GM13976 (cell line): Measurements from ENCODE around the gene LRFN3.
"Not testable (repeated sequence)": the region's sequence is repeated elsewhere in the genome, so short reads cannot be mapped to it uniquely, and the experiment has no call there.

Experiments
- DNase-seq: peaks from one replicate; pipeline ENCODE4 v3.0.0; 2012; ENCODE audit warnings: low spot score
- in situ Hi-C: fragments of 300-500 bp; cut with MboI; formaldehyde crosslinking; loops from one replicate; pipeline ENCODE4 v1.12.0; 2022; ENCODE audit warnings: low sequenced_read_pairs, mixed read lengths, inconsistent platforms; ENCODE audit not compliant: unreplicated experiment
- TF ChIP-seq, protein P1 (sequence below): IDR thresholded peaks from 2 replicates; pipeline ENCODE4 v1.5.1; 2012; ENCODE audit warnings: borderline replicate concordance, mild to moderate bottlenecking; ENCODE audit not compliant: insufficient read depth; ENCODE audit errors: extremely low read depth, missing control alignments, control extremely low read depth

LRFN3 gene, protein sequence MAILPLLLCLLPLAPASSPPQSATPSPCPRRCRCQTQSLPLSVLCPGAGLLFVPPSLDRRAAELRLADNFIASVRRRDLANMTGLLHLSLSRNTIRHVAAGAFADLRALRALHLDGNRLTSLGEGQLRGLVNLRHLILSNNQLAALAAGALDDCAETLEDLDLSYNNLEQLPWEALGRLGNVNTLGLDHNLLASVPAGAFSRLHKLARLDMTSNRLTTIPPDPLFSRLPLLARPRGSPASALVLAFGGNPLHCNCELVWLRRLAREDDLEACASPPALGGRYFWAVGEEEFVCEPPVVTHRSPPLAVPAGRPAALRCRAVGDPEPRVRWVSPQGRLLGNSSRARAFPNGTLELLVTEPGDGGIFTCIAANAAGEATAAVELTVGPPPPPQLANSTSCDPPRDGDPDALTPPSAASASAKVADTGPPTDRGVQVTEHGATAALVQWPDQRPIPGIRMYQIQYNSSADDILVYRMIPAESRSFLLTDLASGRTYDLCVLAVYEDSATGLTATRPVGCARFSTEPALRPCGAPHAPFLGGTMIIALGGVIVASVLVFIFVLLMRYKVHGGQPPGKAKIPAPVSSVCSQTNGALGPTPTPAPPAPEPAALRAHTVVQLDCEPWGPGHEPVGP

DNA sequence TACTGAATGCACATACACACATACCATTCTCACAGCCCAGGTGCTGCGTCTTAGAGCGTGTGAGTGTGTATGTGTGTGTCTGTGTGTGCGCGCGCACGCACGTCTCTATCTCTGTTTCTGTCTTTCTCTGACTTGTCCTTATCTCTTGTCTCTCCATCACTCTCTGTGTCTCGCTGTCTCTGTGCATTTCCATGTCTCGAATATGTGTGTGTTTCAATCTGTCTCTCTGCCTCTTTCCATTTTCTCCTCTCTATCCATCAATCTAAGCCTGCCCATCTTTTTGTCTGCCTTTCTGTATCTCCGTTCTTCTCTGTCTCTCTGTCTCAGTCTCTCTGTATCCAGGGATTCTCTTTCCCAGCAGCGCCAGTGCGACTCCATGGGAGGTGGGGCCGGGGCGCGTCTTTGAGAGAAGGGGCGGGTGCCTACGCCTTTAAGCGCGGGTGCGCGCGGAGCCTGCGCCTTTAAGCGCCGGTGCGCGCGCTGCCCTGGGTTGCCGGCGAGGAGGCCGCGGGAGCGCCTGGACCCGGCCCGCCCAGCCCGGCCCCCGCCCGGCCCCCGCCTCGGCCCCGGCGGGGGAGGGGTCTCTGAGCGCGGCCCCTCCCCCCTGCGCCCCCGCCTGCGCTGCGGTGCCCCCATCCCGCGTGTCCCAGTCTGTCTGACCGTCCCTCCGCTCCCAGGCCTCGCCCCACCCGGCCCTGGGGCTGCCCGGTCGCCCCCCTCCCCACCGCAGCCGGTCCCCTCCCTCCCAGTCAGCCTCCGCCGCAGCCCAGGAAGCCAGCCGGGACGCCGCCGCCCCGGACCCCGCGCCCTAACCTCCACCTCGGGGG lies at the start of gene LRFN3:
Gene LRFN3 (plus strand): TSS at position 464 of the 827 bp plus-strand sequence. CDS start 3,052 bp downstream, outside the sequence.
- TF ChIP-seq, protein P1, sequence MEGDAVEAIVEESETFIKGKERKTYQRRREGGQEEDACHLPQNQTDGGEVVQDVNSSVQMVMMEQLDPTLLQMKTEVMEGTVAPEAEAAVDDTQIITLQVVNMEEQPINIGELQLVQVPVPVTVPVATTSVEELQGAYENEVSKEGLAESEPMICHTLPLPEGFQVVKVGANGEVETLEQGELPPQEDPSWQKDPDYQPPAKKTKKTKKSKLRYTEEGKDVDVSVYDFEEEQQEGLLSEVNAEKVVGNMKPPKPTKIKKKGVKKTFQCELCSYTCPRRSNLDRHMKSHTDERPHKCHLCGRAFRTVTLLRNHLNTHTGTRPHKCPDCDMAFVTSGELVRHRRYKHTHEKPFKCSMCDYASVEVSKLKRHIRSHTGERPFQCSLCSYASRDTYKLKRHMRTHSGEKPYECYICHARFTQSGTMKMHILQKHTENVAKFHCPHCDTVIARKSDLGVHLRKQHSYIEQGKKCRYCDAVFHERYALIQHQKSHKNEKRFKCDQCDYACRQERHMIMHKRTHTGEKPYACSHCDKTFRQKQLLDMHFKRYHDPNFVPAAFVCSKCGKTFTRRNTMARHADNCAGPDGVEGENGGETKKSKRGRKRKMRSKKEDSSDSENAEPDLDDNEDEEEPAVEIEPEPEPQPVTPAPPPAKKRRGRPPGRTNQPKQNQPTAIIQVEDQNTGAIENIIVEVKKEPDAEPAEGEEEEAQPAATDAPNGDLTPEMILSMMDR: no peak
- peak; percentile 84 for DNase-seq
- in situ Hi-C loops: loop anchor here (10.0 kb wide), 1 partner anchor 51 kb away; no protein-coding TSS in a partner anchor

DNA sequence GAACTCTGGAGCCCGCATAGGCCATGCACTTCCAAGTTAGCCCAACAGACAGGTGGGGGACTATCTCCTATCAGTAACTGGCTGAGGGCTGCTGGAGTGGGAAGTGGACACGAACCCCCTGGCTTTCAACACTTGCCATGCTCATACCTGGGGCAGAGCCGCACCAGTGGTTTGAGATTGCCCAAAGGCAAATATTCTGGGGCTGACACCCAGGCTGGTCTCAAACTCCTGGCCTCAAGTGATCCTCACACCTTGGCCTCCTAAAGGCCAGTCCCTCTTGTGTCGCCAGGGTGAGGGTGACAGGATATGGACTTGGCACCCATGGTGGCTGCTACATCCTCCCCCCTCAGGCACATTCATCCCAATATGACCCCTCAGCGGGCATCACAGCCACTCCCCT lies 49.0 kb upstream of the LRFN3 start:
- TF ChIP-seq, protein P1: no peak

DNA sequence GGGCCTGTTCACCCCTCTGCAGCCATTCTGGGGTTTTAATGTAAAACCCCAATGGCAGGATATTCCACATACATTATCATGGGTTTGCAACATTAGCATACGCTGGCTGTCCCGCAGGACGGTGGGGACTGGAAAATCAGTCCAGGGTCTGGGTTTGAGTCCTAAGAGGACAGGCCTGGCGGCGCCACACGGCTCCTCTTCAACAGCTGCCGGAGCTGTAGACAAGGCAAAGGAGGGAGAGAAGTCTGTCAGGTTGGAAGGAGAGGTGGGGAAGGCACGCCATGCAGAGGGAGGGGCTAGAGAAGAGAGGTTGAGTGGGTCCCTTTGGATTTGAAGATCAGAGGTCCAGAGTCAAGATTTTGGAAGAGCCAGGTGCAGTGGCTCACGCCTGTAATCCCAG lies 47.8 kb upstream of the LRFN3 start:
- in situ Hi-C loops: loop anchor here (10.0 kb wide), 1 partner anchor 46 kb away; the partner anchor contains the start of gene LRFN3
- no peak for DNase-seq
- TF ChIP-seq, protein P1: no peak

More for the DNA sequence above, 49.0 kb upstream of the LRFN3 start:
- in situ Hi-C loops: loop anchor here (10.0 kb wide), 1 partner anchor 48 kb away; the partner anchor contains the start of gene LRFN3
- DNase-seq: no peak

DNA sequence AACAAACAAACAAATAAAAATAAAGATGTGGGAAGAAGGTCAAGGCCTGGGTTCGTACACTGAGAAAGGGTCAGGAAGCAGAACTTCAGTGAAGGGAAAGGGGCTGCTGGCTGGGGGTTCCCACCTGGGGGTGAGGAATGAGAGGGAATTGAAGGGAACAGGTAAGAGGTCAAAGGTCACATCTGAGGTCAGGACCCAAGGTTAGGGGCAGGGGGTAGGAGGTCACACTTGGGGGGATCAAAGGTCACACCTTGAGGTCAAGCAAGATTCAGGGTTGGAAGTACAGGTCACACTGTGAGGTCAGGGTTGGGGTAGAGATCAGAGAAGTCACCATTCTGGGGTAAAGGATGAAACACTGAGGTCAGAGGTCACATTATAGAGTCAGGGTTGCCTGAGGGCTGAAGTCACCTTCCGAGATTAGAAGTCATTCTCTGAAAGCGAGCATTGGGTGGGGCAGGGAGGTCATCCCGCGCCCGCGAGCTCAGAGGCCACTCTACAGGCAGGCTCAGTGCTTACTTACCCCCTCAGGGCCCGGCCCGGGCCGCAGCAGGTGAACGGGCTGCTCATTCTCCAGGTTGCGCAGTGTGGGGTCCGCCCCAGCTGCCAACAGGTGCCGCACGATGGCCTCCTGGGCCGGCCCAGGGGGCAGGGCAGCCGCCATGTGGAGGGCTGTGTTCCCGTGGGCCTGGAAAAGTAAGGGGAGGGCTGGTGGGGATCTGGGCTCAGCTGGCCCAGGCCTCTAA lies 46.6 kb upstream of the LRFN3 start:
- TF ChIP-seq, protein P1: no peak
- no peak for DNase-seq
- in situ Hi-C loops: loop anchor here (10.0 kb wide), 1 partner anchor 45 kb away; the partner anchor contains the start of gene LRFN3

DNA sequence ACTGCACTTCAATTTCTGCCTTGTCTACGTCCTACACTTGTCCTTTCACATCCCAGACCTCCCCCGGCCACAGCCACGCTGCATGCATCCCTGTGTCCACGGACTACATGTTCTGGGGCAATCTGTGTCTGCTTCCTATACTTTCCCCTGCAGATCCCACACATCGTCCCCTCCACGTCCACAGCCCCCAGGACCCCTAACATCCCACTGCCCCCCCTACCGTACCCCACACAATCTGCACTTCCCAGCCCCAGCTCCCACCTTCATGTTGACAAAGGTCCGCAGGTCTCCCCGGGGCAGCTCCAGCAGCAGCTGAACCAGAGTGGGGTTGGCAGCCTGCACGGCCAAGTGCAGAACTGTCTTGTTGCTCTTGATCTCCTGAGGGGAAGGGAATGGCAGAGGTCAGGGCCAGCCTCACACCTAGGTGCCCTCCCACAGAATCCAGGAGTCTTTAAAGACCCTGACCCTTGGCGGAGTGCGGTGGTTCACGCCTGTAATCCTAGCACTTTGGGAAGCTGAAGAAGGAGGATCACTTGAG lies 46.0 kb upstream of the LRFN3 start:
- in situ Hi-C loops: no loop called here
- no peak for DNase-seq
- TF ChIP-seq, protein P1: no peak

DNA sequence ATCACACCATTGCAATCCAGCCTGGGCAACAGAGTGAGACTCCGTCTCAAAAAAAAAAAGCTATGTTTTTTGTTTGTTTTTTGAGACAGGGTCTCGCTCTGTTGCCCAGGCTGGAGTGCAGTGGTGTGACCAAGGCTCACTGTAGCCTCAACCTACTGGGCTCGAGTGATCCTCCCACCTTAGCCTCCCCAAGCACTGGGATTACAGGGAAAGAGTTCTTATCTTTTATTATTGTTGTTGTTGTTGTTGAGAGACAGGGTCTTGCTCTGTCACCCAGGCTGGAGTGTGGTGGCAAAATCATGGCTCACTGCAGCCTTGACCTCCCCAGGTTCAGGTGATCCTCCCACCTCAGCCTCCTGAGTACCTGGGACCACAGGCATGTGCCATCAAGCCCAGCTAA lies 44.4 kb upstream of the LRFN3 start:
- in situ Hi-C loops, DNase-seq: not testable (repeated sequence)
